ENCODE results near the gene B4GALNT4. TPM values are rescaled to one million over a fixed set of nuclear protein-coding genes. Genes with fewer than 3 reads are reported as not detected.
A peak's percentile ranks its signal among the peaks of the same experiment; 100 is the strongest.

Gene B4GALNT4
- polyA plus RNA-seq, 2 of the 4 experiments (the other 2 are of a cell fraction): 5.3 to 27.5 TPM

DNA sequence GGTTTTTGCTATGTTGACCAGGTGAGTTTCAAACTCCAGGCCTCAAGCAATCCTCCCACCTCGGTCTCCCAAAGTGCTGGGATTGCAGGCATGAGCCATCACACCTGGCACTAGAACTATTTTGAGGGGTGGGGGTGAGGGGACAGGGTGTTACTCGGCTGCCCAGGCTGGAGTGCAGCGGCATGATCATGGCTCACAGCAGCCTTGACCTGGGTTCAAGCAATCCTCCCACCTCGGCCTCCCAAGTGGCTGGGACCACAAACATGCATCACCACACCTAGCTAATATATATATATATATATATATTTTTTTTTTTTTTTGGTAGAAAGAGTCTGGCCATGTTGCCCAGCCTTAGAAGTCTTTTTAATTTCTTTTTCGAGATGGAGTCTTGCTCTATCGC is 31.6 kb upstream of the B4GALNT4 start:
- ATAC-seq: no peak
- WGBS (ENCODE audit: missing lambda C conversion rate): 65% methylated on average over 6 of the region's 6 CpGs
- FAIRE-seq: no peak

DNA sequence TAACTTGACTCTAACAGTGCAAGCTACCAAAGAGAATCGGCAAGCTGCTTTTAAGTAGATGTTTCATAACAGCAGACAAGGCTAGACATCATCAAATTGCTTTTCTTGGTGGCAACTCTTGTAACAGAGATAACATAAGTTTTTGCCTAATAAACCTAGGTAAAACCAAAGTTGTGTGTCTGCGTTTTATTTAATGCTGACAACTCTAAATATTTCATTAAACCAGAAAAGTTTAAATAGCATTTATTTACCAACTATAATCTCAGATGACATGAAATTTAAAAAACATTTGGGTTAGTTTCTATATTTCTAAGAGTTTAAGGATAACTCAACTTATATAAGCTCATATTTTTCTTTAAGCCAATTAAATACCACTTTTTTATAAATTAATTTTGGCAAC is 29.3 kb upstream of the B4GALNT4 start:
- Histone ChIP-seq H3K4me3 (no peak overlapping the region), H3K27ac (no peak overlapping the region), H3K4me2 (no peak overlapping the region), H3K9me3 (no peaks in the 10 kb centered on the region), H3K4me1 (no peaks in the 10 kb centered on the region)
- 72% methylated on average over 2 of the region's 2 CpGs for WGBS (ENCODE audit: missing lambda C conversion rate)
- FAIRE-seq (no peak), DNase-seq (ENCODE audit: low read depth in 1 of 2, low spot score in 1 of 2) (no peak), ATAC-seq (no peak)
- CTCF ChIA-PET: interaction anchor here (0.8 to 2.4 kb wide), 8 partner anchors 8 to 179 kb away, joined by 3 to 11 read pairs (median 4); no protein-coding TSS in a partner anchor
- POLR2A ChIA-PET: interaction anchor here (1.7 kb wide), 1 partner anchor 16 kb away, joined by 9 read pairs; no protein-coding TSS in a partner anchor
- TF ChIP-seq HOXB5 (CRISPR knock-in tag; IDR thresholded peaks at IDR 0.05) (no peak), RARB (CRISPR knock-in tag; IDR thresholded peaks at IDR 0.05) (no peak), MAFK (IDR thresholded peaks at IDR 0.05; ENCODE audit: partially characterized antibody) (peak; percentile 66), ZNF302 (CRISPR knock-in tag; IDR thresholded peaks at IDR 0.05) (no peak)
- TF ChIP-seq, protein P1, sequence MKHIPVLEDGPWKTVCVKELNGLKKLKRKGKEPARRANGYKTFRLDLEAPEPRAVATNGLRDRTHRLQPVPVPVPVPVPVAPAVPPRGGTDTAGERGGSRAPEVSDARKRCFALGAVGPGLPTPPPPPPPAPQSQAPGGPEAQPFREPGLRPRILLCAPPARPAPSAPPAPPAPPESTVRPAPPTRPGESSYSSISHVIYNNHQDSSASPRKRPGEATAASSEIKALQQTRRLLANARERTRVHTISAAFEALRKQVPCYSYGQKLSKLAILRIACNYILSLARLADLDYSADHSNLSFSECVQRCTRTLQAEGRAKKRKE (CRISPR knock-in tag; IDR thresholded peaks at IDR 0.05; ENCODE audit: low read depth): no peak
- TF ChIP-seq, protein P2, sequence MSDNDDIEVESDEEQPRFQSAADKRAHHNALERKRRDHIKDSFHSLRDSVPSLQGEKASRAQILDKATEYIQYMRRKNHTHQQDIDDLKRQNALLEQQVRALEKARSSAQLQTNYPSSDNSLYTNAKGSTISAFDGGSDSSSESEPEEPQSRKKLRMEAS (IDR thresholded peaks at IDR 0.05): no peak

More for the DNA sequence above, 31.6 kb upstream of the B4GALNT4 start:
- TF ChIP-seq JUN (IDR thresholded peaks at IDR 0.05): no peak
- TF ChIP-seq ZC3H11A (IDR thresholded peaks at IDR 0.05): no peak
- TF ChIP-seq CEBPB (IDR thresholded peaks at IDR 0.05): no peak
- Histone ChIP-seq H3K4me3 (no peak overlapping the region), H3K9me3 (no peaks in the 10 kb centered on the region), H3K4me2 (no peak overlapping the region), H3K4me1 (no peaks in the 10 kb centered on the region), H3K27ac (no peak overlapping the region)
- ChIA-PET POLR2A (no interaction called here), CTCF (interaction anchor here (1.1 kb wide), 1 partner anchor 8 kb away, joined by 4 read pairs; no protein-coding TSS in a partner anchor)
- DNase-seq (ENCODE audit: low read depth in 1 of 2, low spot score in 1 of 2): no peak

DNA sequence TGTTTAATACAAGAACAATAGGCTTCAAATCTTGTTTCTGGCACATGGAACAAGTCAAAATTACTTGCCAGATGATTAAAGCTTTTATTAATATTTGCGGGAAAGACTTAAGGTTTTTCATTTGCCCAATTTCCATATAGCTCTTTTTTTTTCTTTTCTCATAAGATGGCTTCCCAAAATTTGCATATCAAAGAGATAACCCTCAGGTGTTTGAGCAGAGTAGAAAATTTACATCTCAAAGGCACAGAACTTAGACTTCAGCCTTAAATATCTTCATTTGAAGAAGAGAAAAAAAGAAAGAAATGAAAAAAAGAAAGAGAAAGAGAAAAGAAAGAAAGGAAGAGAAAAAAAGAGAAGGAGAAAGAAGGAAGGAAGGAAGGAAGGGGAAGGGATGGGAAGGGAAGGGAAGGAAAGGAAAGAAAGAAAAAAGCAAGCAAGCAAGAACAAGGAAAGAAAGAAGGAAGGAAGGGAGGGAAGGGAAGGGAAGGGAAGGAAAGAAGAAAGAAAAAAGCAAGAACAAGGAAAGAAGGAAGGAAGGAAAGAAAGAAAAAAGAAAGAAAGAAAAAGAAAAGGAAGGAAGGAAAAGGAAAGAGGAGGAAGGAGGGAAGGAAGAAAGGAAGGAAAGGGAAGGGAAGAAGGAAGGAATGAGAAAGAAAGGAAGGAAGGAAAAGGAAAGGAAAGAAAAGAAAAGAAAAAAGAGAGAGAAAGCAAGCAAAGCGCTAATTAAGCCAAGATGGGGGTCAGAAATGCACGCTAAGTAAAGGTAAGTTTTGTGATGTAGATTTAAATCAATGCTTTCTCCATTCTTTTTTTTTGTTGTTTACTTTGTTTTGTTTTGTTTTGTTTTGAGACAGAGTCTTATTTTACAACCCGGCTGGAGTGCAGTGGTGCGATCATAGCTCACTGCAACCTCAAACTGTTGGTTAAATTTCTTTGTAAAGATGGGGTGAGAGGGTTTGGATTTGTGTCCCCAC is 28.5 kb upstream of the B4GALNT4 start:
- Histone ChIP-seq H3K4me2 (no peak overlapping the region), H3K27ac (no peak overlapping the region), H3K4me3 (no peak overlapping the region), H3K9me3 (no peaks in the 10 kb centered on the region), H3K4me1 (no peaks in the 10 kb centered on the region)
- POLR2A ChIA-PET: interaction anchor here (1.7 kb wide), 1 partner anchor 15 kb away, joined by 9 read pairs; no protein-coding TSS in a partner anchor
- 64% methylated on average over 5 of the region's 5 CpGs for WGBS (ENCODE audit: missing lambda C conversion rate)
- FAIRE-seq (no peak), DNase-seq (ENCODE audit: low read depth in 1 of 2, low spot score in 1 of 2) (no peak), ATAC-seq (no peak)
- CTCF ChIA-PET: interaction anchor here (0.9 to 2.4 kb wide), 7 partner anchors 8 to 178 kb away, joined by 3 to 11 read pairs (median 4); no protein-coding TSS in a partner anchor
- TF ChIP-seq HOXB5 (CRISPR knock-in tag; IDR thresholded peaks at IDR 0.05) (no peak), HEYL (CRISPR knock-in tag; IDR thresholded peaks at IDR 0.05) (no peak), MAZ (IDR thresholded peaks at IDR 0.05; ENCODE audit: borderline replicate concordance, low read depth, low read length) (no peak), ZSCAN20 (CRISPR knock-in tag; IDR thresholded peaks at IDR 0.05) (no peak), TFCP2L1 (CRISPR knock-in tag; IDR thresholded peaks at IDR 0.05) (no peak), CBX8 (IDR thresholded peaks at IDR 0.05) (no peak), ESRRA (IDR thresholded peaks at IDR 0.05; ENCODE audit: borderline replicate concordance, low read length) (no peak)
- TF ChIP-seq, protein P3, sequence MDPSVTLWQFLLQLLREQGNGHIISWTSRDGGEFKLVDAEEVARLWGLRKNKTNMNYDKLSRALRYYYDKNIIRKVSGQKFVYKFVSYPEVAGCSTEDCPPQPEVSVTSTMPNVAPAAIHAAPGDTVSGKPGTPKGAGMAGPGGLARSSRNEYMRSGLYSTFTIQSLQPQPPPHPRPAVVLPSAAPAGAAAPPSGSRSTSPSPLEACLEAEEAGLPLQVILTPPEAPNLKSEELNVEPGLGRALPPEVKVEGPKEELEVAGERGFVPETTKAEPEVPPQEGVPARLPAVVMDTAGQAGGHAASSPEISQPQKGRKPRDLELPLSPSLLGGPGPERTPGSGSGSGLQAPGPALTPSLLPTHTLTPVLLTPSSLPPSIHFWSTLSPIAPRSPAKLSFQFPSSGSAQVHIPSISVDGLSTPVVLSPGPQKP (IDR thresholded peaks at IDR 0.05; ENCODE audit: low read depth, low read length): no peak

DNA sequence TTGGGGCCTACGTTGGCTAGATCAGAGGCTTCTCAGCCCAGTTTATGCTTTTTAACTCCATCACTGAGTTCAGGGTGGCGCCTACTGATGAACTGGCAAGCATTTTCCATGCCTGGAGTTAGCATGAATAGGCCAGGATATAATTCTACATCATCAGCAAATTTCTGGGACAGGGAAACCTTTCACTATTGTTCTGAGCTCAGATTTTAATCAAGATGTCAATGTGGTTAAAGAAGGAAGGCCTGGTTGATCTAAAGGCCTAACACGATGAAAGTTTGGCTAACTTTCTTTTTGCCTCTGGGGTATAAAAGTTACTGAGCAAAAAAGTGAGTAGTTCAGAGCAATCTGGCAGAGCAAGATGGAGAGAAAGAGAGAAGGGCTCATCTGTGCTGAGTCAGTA is 27.0 kb upstream of the B4GALNT4 start:
- Histone ChIP-seq H3K9me3 (no peaks in the 10 kb centered on the region), H3K4me3 (no peak overlapping the region), H3K4me1 (no peaks in the 10 kb centered on the region), H3K27ac (no peak overlapping the region), H3K4me2 (no peak overlapping the region)
- DNase-seq (ENCODE audit: low read depth in 1 of 2, low spot score in 1 of 2): no peak
- no peak for ATAC-seq
- no peak for FAIRE-seq
- POLR2A ChIA-PET: no interaction called here
- CTCF ChIA-PET: no interaction called here
- TF ChIP-seq NR3C1 (IDR thresholded peaks at IDR 0.05) (no peak), RARB (CRISPR knock-in tag; IDR thresholded peaks at IDR 0.05) (no peak), MAFK (IDR thresholded peaks at IDR 0.05; ENCODE audit: partially characterized antibody) (peak; percentile 84)
- 89% methylated on average over 3 of the region's 3 CpGs for WGBS (ENCODE audit: missing lambda C conversion rate)
